SK-N-SH treated with all-trans-retinoic acid at 6 μM for 48 hours (cell line): ENCODE results near the gene FAM20A.

ENCODE experiments used
- ATAC-seq: fragments of 200-7000 bp; cut with Tn5 transposase; 3 replicates; pipeline ENCODE4 v1.9.1; 2020; ENCODE audit warnings: mild to moderate bottlenecking, moderate library complexity
- ARNTL ChIP-seq: fragments of 450-650 bp; formaldehyde crosslinking; IDR thresholded peaks from 2 replicates; pipeline ENCODE4 v1.5.0; 2020; ENCODE audit warnings: low read depth, mild to moderate bottlenecking, moderate library complexity, borderline replicate concordance
- BACH2 ChIP-seq: fragments of 250-450 bp; sonication (Bioruptor Pico); IDR thresholded peaks from 2 replicates; pipeline ENCODE4 v1.9.0; 2021; ENCODE audit warnings: mild to moderate bottlenecking, borderline replicate concordance
- CREB5 ChIP-seq: fragments of 250-450 bp; sonication (Bioruptor Pico); IDR thresholded peaks from 2 replicates; pipeline ENCODE4 v1.5.1; 2020; ENCODE audit warnings: low read depth, mild to moderate bottlenecking, moderate library complexity
- CSDC2 ChIP-seq: fragments of 250-450 bp; sonication (Bioruptor Pico); IDR thresholded peaks from 2 replicates; pipeline ENCODE4 v1.5.0; 2020; ENCODE audit warnings: mild to moderate bottlenecking, moderate library complexity
- CSRNP3 ChIP-seq: fragments of 250-450 bp; sonication (Bioruptor Pico); IDR thresholded peaks from 2 replicates; pipeline ENCODE4 v1.5.1; 2021; ENCODE audit warnings: mild to moderate bottlenecking, moderate library complexity
- ESRRG ChIP-seq: fragments of 250-450 bp; sonication (Bioruptor Pico); IDR thresholded peaks from 2 replicates; pipeline ENCODE4 v1.6.1; 2021; ENCODE audit warnings: mild to moderate bottlenecking
- ISL1 ChIP-seq: fragments of 250-450 bp; sonication (Bioruptor Pico); IDR thresholded peaks from 2 replicates; pipeline ENCODE4 v2.1.2; 2022; ENCODE audit warnings: mild to moderate bottlenecking, moderate library complexity
- OSR1 ChIP-seq: fragments of 250-450 bp; sonication (Bioruptor Pico); IDR thresholded peaks from 2 replicates; pipeline ENCODE4 v1.8.0; 2022; ENCODE audit warnings: moderate library complexity, mild to moderate bottlenecking, inconsistent platforms
- PATZ1 ChIP-seq: fragments of 250-450 bp; sonication (Bioruptor Pico); IDR thresholded peaks from 2 replicates; pipeline ENCODE4 v1.8.0; 2020; ENCODE audit warnings: mild to moderate bottlenecking, moderate library complexity, borderline replicate concordance
- POU6F1 ChIP-seq: fragments of 250-450 bp; sonication (Bioruptor Pico); IDR thresholded peaks from 2 replicates; pipeline ENCODE4 v1.8.0; 2021; ENCODE audit warnings: low read depth, mild to moderate bottlenecking, moderate library complexity, borderline replicate concordance
- PPARA ChIP-seq: fragments of 250-450 bp; sonication (Bioruptor Pico); IDR thresholded peaks from 2 replicates; pipeline ENCODE4 v1.5.0; 2020; ENCODE audit warnings: mild to moderate bottlenecking, borderline replicate concordance
- SNAI2 ChIP-seq: fragments of 250-450 bp; sonication (Bioruptor Pico); IDR thresholded peaks from 2 replicates; pipeline ENCODE4 v1.5.0; 2020; ENCODE audit warnings: mild to moderate bottlenecking, moderate library complexity
- TCF4 ChIP-seq: fragments of 250-450 bp; sonication (Bioruptor Pico); IDR thresholded peaks from 2 replicates; pipeline ENCODE4 v1.8.0; 2021; ENCODE audit warnings: mild to moderate bottlenecking, moderate library complexity, borderline replicate concordance
- TOX ChIP-seq: fragments of 250-450 bp; sonication (Bioruptor Pico); IDR thresholded peaks from 2 replicates; pipeline ENCODE4 v1.8.0; 2021; ENCODE audit warnings: mild to moderate bottlenecking, moderate library complexity, borderline replicate concordance
- TSHZ2 ChIP-seq: fragments of 250-450 bp; sonication (Bioruptor Pico); IDR thresholded peaks from 2 replicates; pipeline ENCODE4 v1.5.0; 2020; ENCODE audit warnings: mild to moderate bottlenecking, moderate library complexity
- ZFP3 ChIP-seq: fragments of 250-450 bp; sonication (Bioruptor Pico); IDR thresholded peaks from 2 replicates; pipeline ENCODE4 v1.5.0; 2020; ENCODE audit warnings: mild to moderate bottlenecking, moderate library complexity
- ZNF565 ChIP-seq: fragments of 450-650 bp; formaldehyde crosslinking; conservative IDR thresholded peaks from 2 replicates; pipeline ENCODE4 v1.5.0; 2020; ENCODE audit warnings: low read depth, mild to moderate bottlenecking, moderate library complexity
- ZNF8 ChIP-seq: fragments of 450-650 bp; formaldehyde crosslinking; IDR thresholded peaks from 2 replicates; pipeline ENCODE4 v1.5.0; 2020; ENCODE audit warnings: mild to moderate bottlenecking, moderate library complexity

FAM20A gene

GRCh38 chr17:68599091-68599490 is 2.1 kb downstream of the FAM20A start (continued):
- TF ChIP-seq CREB5 (CRISPR knock-in tag) (no peak), ZNF565 (CRISPR knock-in tag) (no peak), ESRRG (no peak), BACH2 (no peak), OSR1 (CRISPR knock-in tag) (no peak), ISL1 (CRISPR knock-in tag) (no peak), TOX (CRISPR knock-in tag) (no peak), ZFP3 (CRISPR knock-in tag) (no peak), PPARA (no peak), SNAI2 (CRISPR knock-in tag) (no peak)

- ATAC-seq = no peak
- TF ChIP-seq POU6F1 (CRISPR knock-in tag) = no peak
- TF ChIP-seq ZFP3 (CRISPR knock-in tag) = no peak
- TF ChIP-seq CREB5 (CRISPR knock-in tag) = no peak
- no peak for TF ChIP-seq BACH2
- no peak for TF ChIP-seq ARNTL (CRISPR knock-in tag)
- no peak for TF ChIP-seq PPARA
- no peak for TF ChIP-seq OSR1 (CRISPR knock-in tag)
- TF ChIP-seq, all 23 proteins: peak for 0
These were observed 2.6 kb downstream of the FAM20A start for GRCh38 chr17:68598545-68598961.

- TF ChIP-seq ISL1 (CRISPR knock-in tag) (no peak), CSRNP3 (CRISPR knock-in tag) (no peak), TCF4 (CRISPR knock-in tag) (no peak), ARNTL (CRISPR knock-in tag) (no peak), PATZ1 (CRISPR knock-in tag) (no peak), TSHZ2 (CRISPR knock-in tag) (no peak), CSDC2 (CRISPR knock-in tag) (no peak), TOX (CRISPR knock-in tag) (no peak), ZNF8 (CRISPR knock-in tag) (no peak), OSR1 (CRISPR knock-in tag) (no peak)
- ATAC-seq = no peak
These were observed 3.1 kb downstream of the FAM20A start for GRCh38 chr17:68598074-68598473.
